Endothelial cell of umbilical vein (primary cell): Measurements from ENCODE around the gene IL24.

Source experiments
- EZH2 ChIP-seq: IDR thresholded peaks from 2 replicates; pipeline ENCODE4 v1.6.1; 2012; ENCODE audit warnings: borderline replicate concordance, low read depth, mild to moderate bottlenecking, moderate library complexity, low read length, inconsistent platforms; ENCODE audit not compliant: severe bottlenecking
- JUN ChIP-seq: IDR thresholded peaks from 2 replicates; pipeline ENCODE4 v1.6.1; 2011; ENCODE audit warnings: borderline replicate concordance, low read depth; ENCODE audit not compliant: insufficient read length, insufficient read depth
- POLR2A ChIP-seq: IDR thresholded peaks from 2 replicates; pipeline ENCODE4 v1.6.1; 2012; ENCODE audit warnings: low read depth, mild to moderate bottlenecking, control low read depth, low read length
- POLR2AphosphoS5 ChIP-seq: IDR thresholded peaks from 2 replicates; pipeline ENCODE4 v1.6.1; 2012; ENCODE audit warnings: low read depth, mild to moderate bottlenecking, control low read depth, low read length, moderate library complexity; ENCODE audit not compliant: insufficient read depth
- TF ChIP-seq, protein P1 (sequence below): IDR thresholded peaks from 2 replicates; pipeline ENCODE4 v1.6.1; 2011; ENCODE audit not compliant: insufficient read depth, insufficient read length
- TF ChIP-seq, protein P2 (sequence below), 2 donors: IDR thresholded peaks; 1 replicate in 1 of 2; 2 replicates in 1 of 2; pipeline ENCODE4 v1.5.1; 2011; ENCODE audit warnings: low read length in 2 of 2, mild to moderate bottlenecking in 2 of 2, moderate library complexity in 2 of 2, control low read depth in 1 of 2, inconsistent platforms in 1 of 2, low read depth in 1 of 2; ENCODE audit not compliant: insufficient read depth in 1 of 2; ENCODE audit errors: extremely low read depth in 1 of 2

DNA sequence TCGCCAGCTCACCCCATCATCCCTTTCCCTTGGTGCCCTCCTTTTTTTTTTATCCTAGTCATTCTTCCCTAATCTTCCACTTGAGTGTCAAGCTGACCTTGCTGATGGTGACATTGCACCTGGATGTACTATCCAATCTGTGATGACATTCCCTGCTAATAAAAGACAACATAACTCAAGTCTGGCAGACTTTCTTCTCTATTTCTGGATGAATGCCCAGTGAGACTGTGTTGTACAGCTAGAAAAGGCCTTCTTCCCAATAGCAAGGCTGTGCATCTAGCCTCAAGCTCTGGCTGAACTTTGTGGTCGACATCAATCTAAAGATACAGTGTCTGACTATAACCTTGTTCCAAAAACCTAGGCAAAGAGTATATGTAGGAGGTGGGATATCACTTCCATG is 6.4 kb downstream of the IL24 start:
- TF ChIP-seq, protein P1, sequence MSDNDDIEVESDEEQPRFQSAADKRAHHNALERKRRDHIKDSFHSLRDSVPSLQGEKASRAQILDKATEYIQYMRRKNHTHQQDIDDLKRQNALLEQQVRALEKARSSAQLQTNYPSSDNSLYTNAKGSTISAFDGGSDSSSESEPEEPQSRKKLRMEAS, result no peak
- TF ChIP-seq, protein P2, sequence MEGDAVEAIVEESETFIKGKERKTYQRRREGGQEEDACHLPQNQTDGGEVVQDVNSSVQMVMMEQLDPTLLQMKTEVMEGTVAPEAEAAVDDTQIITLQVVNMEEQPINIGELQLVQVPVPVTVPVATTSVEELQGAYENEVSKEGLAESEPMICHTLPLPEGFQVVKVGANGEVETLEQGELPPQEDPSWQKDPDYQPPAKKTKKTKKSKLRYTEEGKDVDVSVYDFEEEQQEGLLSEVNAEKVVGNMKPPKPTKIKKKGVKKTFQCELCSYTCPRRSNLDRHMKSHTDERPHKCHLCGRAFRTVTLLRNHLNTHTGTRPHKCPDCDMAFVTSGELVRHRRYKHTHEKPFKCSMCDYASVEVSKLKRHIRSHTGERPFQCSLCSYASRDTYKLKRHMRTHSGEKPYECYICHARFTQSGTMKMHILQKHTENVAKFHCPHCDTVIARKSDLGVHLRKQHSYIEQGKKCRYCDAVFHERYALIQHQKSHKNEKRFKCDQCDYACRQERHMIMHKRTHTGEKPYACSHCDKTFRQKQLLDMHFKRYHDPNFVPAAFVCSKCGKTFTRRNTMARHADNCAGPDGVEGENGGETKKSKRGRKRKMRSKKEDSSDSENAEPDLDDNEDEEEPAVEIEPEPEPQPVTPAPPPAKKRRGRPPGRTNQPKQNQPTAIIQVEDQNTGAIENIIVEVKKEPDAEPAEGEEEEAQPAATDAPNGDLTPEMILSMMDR (IDR thresholded peaks at IDR 0.05; ENCODE audit: extremely low read depth in 1 of 2, insufficient read depth in 1 of 2, low read depth in 1 of 2, low read length in 2 of 2), result no peak
- TF ChIP-seq EZH2, result no peak
- TF ChIP-seq JUN, result no peak
- TF ChIP-seq POLR2AphosphoS5, result no peak
- TF ChIP-seq POLR2A, result no peak
